Kidney epithelial cell (primary cell): ENCODE data around the gene TP53TG5. TPM values are rescaled to one million over a fixed set of nuclear protein-coding genes. Genes with fewer than 3 reads are reported as not detected.

Experiments used
- DNase-seq: peaks from one replicate; pipeline ENCODE4 v3.0.0-alpha.2; 2010; ENCODE audit warnings: low read depth
- H3K27me3 ChIP-seq: 2 replicates; pipeline ENCODE4 v1.6.0; 2011; ENCODE audit warnings: low read length; ENCODE audit not compliant: control insufficient read depth, insufficient read depth
- H3K36me3 ChIP-seq: 2 replicates; pipeline ENCODE4 v1.5.1; 2011; ENCODE audit warnings: low read length; ENCODE audit not compliant: control insufficient read depth, insufficient read depth
- H3K4me3 ChIP-seq: 2 replicates; pipeline ENCODE4 v1.5.1; 2011; ENCODE audit warnings: low read depth, mild to moderate bottlenecking, control low read depth, low read length
- total RNA-seq: library from RNA; depleted of rRNA; stranded (reverse); fragments of >200 nt; gene quantifications from 2 replicates; pipeline ENCODE4 v1.2.3, GENCODE V29; 2015
- TF ChIP-seq, protein P1 (sequence below): IDR thresholded peaks from 2 replicates; pipeline ENCODE4 v1.5.1; 2011; ENCODE audit warnings: mild to moderate bottlenecking, moderate library complexity, low read length, control low read depth, inconsistent platforms; ENCODE audit not compliant: insufficient read depth, poor library complexity, severe bottlenecking

The TP53TG5 gene
- total RNA-seq, 1 donor from 2014 or later: not detected

DNA sequence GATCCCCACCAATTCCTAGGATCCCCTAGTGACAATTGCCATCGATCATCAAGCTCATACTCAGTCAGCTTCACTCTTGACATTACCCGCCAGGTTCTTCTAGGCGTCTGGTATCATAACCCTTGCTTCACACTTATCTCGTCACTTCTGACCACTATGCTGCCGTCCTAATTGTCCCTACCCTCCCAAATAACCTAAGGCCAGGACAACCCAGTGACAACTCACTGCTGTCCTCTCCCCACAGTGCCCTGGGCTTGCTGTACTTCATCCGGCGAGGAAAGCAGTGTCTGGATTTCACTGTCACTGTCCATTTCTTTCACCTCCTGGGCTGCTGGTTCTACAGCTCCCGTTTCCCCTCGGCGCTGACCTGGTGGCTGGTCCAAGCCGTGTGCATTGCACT, 11.5 kb downstream of the TP53TG5 start:
- no peak overlapping the region for H3K4me3 ChIP-seq

GRCh38 chr20:45366192-45366591, 11.9 kb downstream of the TP53TG5 start:
- DNase-seq: no peak
- Histone ChIP-seq H3K4me3 (no peak overlapping the region), H3K36me3 (peaks cover 1% of the 10 kb centered on the region), H3K27me3 (no peaks in the 10 kb centered on the region)
- TF ChIP-seq, protein P1, sequence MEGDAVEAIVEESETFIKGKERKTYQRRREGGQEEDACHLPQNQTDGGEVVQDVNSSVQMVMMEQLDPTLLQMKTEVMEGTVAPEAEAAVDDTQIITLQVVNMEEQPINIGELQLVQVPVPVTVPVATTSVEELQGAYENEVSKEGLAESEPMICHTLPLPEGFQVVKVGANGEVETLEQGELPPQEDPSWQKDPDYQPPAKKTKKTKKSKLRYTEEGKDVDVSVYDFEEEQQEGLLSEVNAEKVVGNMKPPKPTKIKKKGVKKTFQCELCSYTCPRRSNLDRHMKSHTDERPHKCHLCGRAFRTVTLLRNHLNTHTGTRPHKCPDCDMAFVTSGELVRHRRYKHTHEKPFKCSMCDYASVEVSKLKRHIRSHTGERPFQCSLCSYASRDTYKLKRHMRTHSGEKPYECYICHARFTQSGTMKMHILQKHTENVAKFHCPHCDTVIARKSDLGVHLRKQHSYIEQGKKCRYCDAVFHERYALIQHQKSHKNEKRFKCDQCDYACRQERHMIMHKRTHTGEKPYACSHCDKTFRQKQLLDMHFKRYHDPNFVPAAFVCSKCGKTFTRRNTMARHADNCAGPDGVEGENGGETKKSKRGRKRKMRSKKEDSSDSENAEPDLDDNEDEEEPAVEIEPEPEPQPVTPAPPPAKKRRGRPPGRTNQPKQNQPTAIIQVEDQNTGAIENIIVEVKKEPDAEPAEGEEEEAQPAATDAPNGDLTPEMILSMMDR: no peak

More for the DNA sequence above, 11.5 kb downstream of the TP53TG5 start:
- no peak for DNase-seq
- H3K36me3 ChIP-seq: peaks cover 1% of the 10 kb centered on the region
- TF ChIP-seq, protein P1: no peak
- H3K27me3 ChIP-seq: no peaks in the 10 kb centered on the region

DNA sequence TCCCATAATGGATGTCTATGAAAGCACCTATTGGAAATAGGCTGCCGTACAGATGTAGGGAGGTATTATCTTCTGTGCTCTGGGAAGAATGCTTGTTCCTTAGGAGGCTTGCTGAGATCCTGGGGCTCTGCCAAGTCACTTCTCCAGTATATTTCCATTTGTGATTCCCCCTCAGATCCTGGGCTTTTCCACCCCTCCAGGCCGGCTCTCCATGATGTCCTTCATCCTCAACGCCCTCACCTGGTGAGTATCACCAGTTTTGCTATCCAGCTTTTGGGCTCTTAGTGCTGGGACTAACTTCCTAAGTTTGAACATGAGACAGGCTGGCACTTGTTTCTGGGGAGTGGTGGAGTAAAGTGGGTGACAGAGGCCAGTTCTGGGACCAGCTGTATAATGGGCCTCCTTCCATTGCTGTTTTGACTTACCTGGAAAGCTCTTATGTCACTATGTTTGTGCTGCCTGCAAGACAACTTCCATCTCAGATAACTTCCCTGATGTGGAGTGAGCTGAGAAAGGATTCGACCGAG, 12.6 kb downstream of the TP53TG5 start:
- peaks cover 1% of the 10 kb centered on the region for H3K36me3 ChIP-seq

GRCh38 chr20:45363611-45364492, 14.3 kb downstream of the TP53TG5 start:
- DNase-seq: no peak
- TF ChIP-seq, protein P1: no peak
- H3K4me3 ChIP-seq: peak overlapping the region; percentile 67
- peaks cover 1% of the 10 kb centered on the region for H3K36me3 ChIP-seq
- no peaks in the 10 kb centered on the region for H3K27me3 ChIP-seq

More for the DNA sequence above, 12.6 kb downstream of the TP53TG5 start:
- H3K27me3 ChIP-seq: no peaks in the 10 kb centered on the region
- TF ChIP-seq, protein P1: no peak
- no peak for DNase-seq
- H3K4me3 ChIP-seq: no peak overlapping the region

- Histone ChIP-seq H3K27me3 (no peaks in the 10 kb centered on the region), H3K4me3 (peak within 1 kb of the TSS; percentile 67), H3K36me3 (peaks cover 1% of the 10 kb centered on the region)
- peak; percentile 93 for DNase-seq
- TF ChIP-seq, protein P1: peak; percentile 86
Measured at GRCh38 chr20:45362804-45363610, 15.1 kb downstream of the TP53TG5 start, which contains the start of gene SYS1. Gene SYS1, plus strand, starts transcription at chr20:45363156. Its CDS starts 376 bp downstream, at chr20:45363532.
